ENCODE measurements around the gene EHD2. TPM values are rescaled to one million over a fixed set of nuclear protein-coding genes. Genes with fewer than 3 reads are reported as not detected.

Gene EHD2
- total and polyA plus RNA-seq, 2 of the 13 experiments (the other 11 are each of a cell fraction or from before 2014, with no cell fraction given), result 0.09 to 0.28 TPM

- peak; percentile 80 for TF ChIP-seq ZNF770 (CRISPR knock-in tag; IDR thresholded peaks at IDR 0.05)
- TF ChIP-seq, protein P1, sequence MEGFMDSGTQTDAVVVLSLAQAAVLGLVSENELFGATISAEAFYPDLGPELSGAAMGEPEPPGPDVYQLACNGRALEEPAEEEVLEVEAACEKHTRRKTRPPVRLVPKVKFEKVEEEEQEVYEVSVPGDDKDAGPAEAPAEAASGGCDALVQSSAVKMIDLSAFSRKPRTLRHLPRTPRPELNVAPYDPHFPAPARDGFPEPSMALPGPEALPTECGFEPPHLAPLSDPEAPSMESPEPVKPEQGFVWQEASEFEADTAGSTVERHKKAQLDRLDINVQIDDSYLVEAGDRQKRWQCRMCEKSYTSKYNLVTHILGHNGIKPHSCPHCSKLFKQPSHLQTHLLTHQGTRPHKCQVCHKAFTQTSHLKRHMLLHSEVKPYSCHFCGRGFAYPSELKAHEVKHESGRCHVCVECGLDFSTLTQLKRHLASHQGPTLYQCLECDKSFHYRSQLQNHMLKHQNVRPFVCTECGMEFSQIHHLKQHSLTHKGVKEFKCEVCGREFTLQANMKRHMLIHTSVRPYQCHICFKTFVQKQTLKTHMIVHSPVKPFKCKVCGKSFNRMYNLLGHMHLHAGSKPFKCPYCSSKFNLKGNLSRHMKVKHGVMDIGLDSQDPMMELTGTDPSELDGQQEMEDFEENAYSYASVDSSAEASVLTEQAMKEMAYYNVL (CRISPR knock-in tag; IDR thresholded peaks at IDR 0.05; ENCODE audit: borderline replicate concordance), result no peak
- TF ChIP-seq ZNF101 (CRISPR knock-in tag; IDR thresholded peaks at IDR 0.05; ENCODE audit: borderline replicate concordance, low read depth), result no peak
- no peak for TF ChIP-seq MYC (CRISPR knock-in tag; IDR thresholded peaks at IDR 0.05; ENCODE audit: borderline replicate concordance)
- TF ChIP-seq MTA1 (CRISPR knock-in tag; IDR thresholded peaks at IDR 0.05; ENCODE audit: borderline replicate concordance), result no peak
- TF ChIP-seq ZNF205 (CRISPR knock-in tag; IDR thresholded peaks at IDR 0.05), result no peak
- no peak for TF ChIP-seq FOXK1 (CRISPR knock-in tag; IDR thresholded peaks at IDR 0.05; ENCODE audit: borderline replicate concordance, low read depth)
- TF ChIP-seq ZNF431 (CRISPR knock-in tag; IDR thresholded peaks at IDR 0.05; ENCODE audit: borderline replicate concordance, low read depth), result no peak
- TF ChIP-seq RFX3 (CRISPR knock-in tag; IDR thresholded peaks at IDR 0.05), result no peak
- no peak for TF ChIP-seq ZNF441 (CRISPR knock-in tag; IDR thresholded peaks at IDR 0.05; ENCODE audit: borderline replicate concordance)
- TF ChIP-seq NR2C2 (CRISPR knock-in tag; IDR thresholded peaks at IDR 0.05; ENCODE audit: borderline replicate concordance), result peak; percentile 58; the same call in 1 of the 2 replicates
- peak; percentile 45; the same call in 1 of the 2 replicates for TF ChIP-seq HNF4A (CRISPR knock-in tag; IDR thresholded peaks at IDR 0.05)
- 0 out of 2 replicates have a peak, but pooled peaks have one; percentile 41 for TF ChIP-seq ZNF460 (CRISPR knock-in tag; IDR thresholded peaks at IDR 0.05; ENCODE audit: borderline replicate concordance)
- no peak for TF ChIP-seq ZNF773 (CRISPR knock-in tag; IDR thresholded peaks at IDR 0.05; ENCODE audit: borderline replicate concordance)
Observed at GRCh38 chr19:47757617-47758442, 44.6 kb downstream of the EHD2 start (continued).

Measured in HepG2 (cell line).